ENCODE measurements around the gene NCOR1. TPM values are rescaled to one million over a fixed set of nuclear protein-coding genes. Genes with fewer than 3 reads are reported as not detected.
"Not testable (repeated sequence)": the region's sequence is repeated elsewhere in the genome, so short reads cannot be mapped to it uniquely, and the experiment has no call there.

The NCOR1 gene
- total RNA-seq, 1 experiment from 2014 or later: 124 TPM

- H3K36me3 Mint-ChIP-seq; H3K27me3 Mint-ChIP-seq (ENCODE audit: low read depth); DNase-seq (ENCODE audit: low spot score); H3K4me3 Mint-ChIP-seq; ATAC-seq; H3K4me1 Mint-ChIP-seq; H3K9me3 Mint-ChIP-seq: not testable (repeated sequence)
- CTCF ChIA-PET: interaction anchor here (1.1 kb wide), 1 partner anchor 133 kb away, joined by 3 read pairs; no protein-coding TSS in a partner anchor
- POLR2A ChIA-PET: interaction anchor here (0.6 to 1.0 kb wide), 2 partner anchors 15 to 1927 kb away, joined by 4 read pairs; partner anchors contain the start of gene NCOR1
- peak overlapping the region; percentile 0; the same call in 1 of the 2 replicates for H3K27ac Mint-ChIP-seq
These were observed 14.7 kb upstream of the NCOR1 start for GRCh38 chr17:16229912-16230561.

GRCh38 chr17:16222406-16222805, 7.1 kb upstream of the NCOR1 start:
- TF ChIP-seq ELF4 (CRISPR knock-in tag; IDR thresholded peaks at IDR 0.05; ENCODE audit: low read depth): no peak
- no peak for TF ChIP-seq RELA (CRISPR knock-in tag; IDR thresholded peaks at IDR 0.05; ENCODE audit: borderline replicate concordance)
- no peak for TF ChIP-seq CDX4 (CRISPR knock-in tag; IDR thresholded peaks at IDR 0.05; ENCODE audit: borderline replicate concordance)
- no peak for TF ChIP-seq HMGXB4 (CRISPR knock-in tag; IDR thresholded peaks at IDR 0.05)
- TF ChIP-seq CBFB (CRISPR knock-in tag; IDR thresholded peaks at IDR 0.05; ENCODE audit: low read depth): no peak
- TF ChIP-seq AR (CRISPR knock-in tag; IDR thresholded peaks at IDR 0.05): no peak
- TF ChIP-seq ESRRA (CRISPR knock-in tag; IDR thresholded peaks at IDR 0.05; ENCODE audit: borderline replicate concordance): no peak
- no peak for TF ChIP-seq MYBL2 (CRISPR knock-in tag; IDR thresholded peaks at IDR 0.05)
- TF ChIP-seq TEAD1 (CRISPR knock-in tag; IDR thresholded peaks at IDR 0.05): no peak
- TF ChIP-seq MLX (CRISPR knock-in tag; IDR thresholded peaks at IDR 0.05): no peak
- no peak for TF ChIP-seq ZNF416 (CRISPR knock-in tag; IDR thresholded peaks at IDR 0.05)
- TF ChIP-seq ZMAT4 (CRISPR knock-in tag; IDR thresholded peaks at IDR 0.05): no peak
- TF ChIP-seq MXD4 (CRISPR knock-in tag; IDR thresholded peaks at IDR 0.05; ENCODE audit: borderline replicate concordance): no peak
- TF ChIP-seq NR3C1 (CRISPR knock-in tag; conservative IDR thresholded peaks at IDR 0.05; ENCODE audit: low read depth): no peak
- no peak for TF ChIP-seq ZNF121 (CRISPR knock-in tag; IDR thresholded peaks at IDR 0.05)
- no peak for TF ChIP-seq FOXP4 (CRISPR knock-in tag; IDR thresholded peaks at IDR 0.05)
- no peak for TF ChIP-seq ETV6 (CRISPR knock-in tag; IDR thresholded peaks at IDR 0.05)
- no peak for TF ChIP-seq OVOL2 (CRISPR knock-in tag; IDR thresholded peaks at IDR 0.05; ENCODE audit: borderline replicate concordance)
- no peak for TF ChIP-seq NFYB (CRISPR knock-in tag; conservative IDR thresholded peaks at IDR 0.05; ENCODE audit: low read depth)
- CTCF ChIA-PET: no interaction called here
- Mint-ChIP-seq H3K27ac (no peak overlapping the region), H3K4me3 (no peak overlapping the region), H3K27me3 (ENCODE audit: low read depth) (no peaks in the 10 kb centered on the region), H3K36me3 (0 out of 2 replicates have a peak, but pooled peaks cover 3% of the 10 kb centered on the region), H3K9me3 (no peaks in the 10 kb centered on the region), H3K4me1 (peaks cover 2% of the 10 kb centered on the region; the same call in 1 of the 2 replicates)
- ATAC-seq (no peak), DNase-seq (ENCODE audit: low spot score) (no peak)
- POLR2A ChIA-PET: no interaction called here

All from WTC11 (cell line).